ENCODE measurements around the gene PTPRN2. TPM values are rescaled to one million over a fixed set of nuclear protein-coding genes. Genes with fewer than 3 reads are reported as not detected.

The PTPRN2 gene
- total and polyA plus RNA-seq, 2 donors (not counting 3 experiments of a cell fraction or from before 2014, with no cell fraction given) = 0.62 to 0.88 TPM

DNA sequence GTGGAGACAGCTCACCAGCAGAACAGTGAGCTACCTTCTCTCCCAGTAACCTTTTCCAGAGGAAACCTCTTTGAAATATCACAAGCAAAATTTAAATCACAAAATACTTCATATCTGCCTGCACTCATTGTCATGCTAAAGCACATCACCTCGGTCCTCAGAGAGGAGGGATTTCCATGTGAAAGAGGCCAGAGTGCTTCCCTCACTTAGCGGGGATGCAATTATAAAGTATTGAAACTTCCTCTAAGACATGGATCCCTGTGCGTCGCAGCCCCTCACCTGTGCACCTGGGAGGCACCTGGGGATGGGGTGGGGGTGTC, 792.9 kb downstream of the PTPRN2 start:
- no TSS peak for BruUV-seq (replicated peaks)
- no peaks in the 10 kb centered on the region for H3K36me3 ChIP-seq (ENCODE audit: control insufficient read depth in 2 of 2, extremely low read depth in 1 of 2, insufficient read depth in 2 of 2, low read length in 2 of 2)
- TF ChIP-seq GATA2 (IDR thresholded peaks at IDR 0.05; ENCODE audit: insufficient read depth, insufficient read length, low read depth, low read length) (no peak), POLR2A (IDR thresholded peaks at IDR 0.05; ENCODE audit: low read depth, low read length) (no peak), MYC (IDR thresholded peaks at IDR 0.05; ENCODE audit: low read depth, low read length) (no peak), FOS (IDR thresholded peaks at IDR 0.05; ENCODE audit: borderline replicate concordance, insufficient read depth, low read length) (no peak), POLR2AphosphoS5 (IDR thresholded peaks at IDR 0.05; ENCODE audit: insufficient read depth, low read depth, low read length) (no peak), JUN (IDR thresholded peaks at IDR 0.05; ENCODE audit: borderline replicate concordance, insufficient read depth, insufficient read length, low read depth) (no peak), EZH2 (IDR thresholded peaks at IDR 0.05; ENCODE audit: borderline replicate concordance, low read depth, low read length, severe bottlenecking) (no peak)
- TF ChIP-seq, protein P1, sequence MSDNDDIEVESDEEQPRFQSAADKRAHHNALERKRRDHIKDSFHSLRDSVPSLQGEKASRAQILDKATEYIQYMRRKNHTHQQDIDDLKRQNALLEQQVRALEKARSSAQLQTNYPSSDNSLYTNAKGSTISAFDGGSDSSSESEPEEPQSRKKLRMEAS (IDR thresholded peaks at IDR 0.05; ENCODE audit: insufficient read depth, insufficient read length) = no peak
- TF ChIP-seq, protein P2, sequence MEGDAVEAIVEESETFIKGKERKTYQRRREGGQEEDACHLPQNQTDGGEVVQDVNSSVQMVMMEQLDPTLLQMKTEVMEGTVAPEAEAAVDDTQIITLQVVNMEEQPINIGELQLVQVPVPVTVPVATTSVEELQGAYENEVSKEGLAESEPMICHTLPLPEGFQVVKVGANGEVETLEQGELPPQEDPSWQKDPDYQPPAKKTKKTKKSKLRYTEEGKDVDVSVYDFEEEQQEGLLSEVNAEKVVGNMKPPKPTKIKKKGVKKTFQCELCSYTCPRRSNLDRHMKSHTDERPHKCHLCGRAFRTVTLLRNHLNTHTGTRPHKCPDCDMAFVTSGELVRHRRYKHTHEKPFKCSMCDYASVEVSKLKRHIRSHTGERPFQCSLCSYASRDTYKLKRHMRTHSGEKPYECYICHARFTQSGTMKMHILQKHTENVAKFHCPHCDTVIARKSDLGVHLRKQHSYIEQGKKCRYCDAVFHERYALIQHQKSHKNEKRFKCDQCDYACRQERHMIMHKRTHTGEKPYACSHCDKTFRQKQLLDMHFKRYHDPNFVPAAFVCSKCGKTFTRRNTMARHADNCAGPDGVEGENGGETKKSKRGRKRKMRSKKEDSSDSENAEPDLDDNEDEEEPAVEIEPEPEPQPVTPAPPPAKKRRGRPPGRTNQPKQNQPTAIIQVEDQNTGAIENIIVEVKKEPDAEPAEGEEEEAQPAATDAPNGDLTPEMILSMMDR (IDR thresholded peaks at IDR 0.05; ENCODE audit: extremely low read depth in 1 of 2, insufficient read depth in 1 of 2, low read depth in 1 of 2, low read length in 2 of 2) = no peak
- dilution Hi-C loops (cut with MboI; ENCODE audit: extremely low pct_ligation_motif_present, low sequenced_read_pairs) = no loop called here
- H3K4me1 ChIP-seq (ENCODE audit: control insufficient read depth, extremely low read depth, insufficient read depth, low read length) = no peaks in the 10 kb centered on the region
- no peak overlapping the region for H3K4me2 ChIP-seq (ENCODE audit: insufficient read depth, low read length)
- no peaks in the 10 kb centered on the region for H3K9me1 ChIP-seq (replicated peaks; ENCODE audit: control insufficient read depth, extremely low read depth, insufficient read depth, low read length)
- POLR2A ChIA-PET = no interaction called here
- H3K27ac ChIP-seq (ENCODE audit: insufficient read depth, low read depth, low read length) = no peak overlapping the region
- no peaks in the 10 kb centered on the region for H4K20me1 ChIP-seq (replicated peaks; ENCODE audit: control insufficient read depth, extremely low read depth, insufficient read depth, low read length)
- peaks cover 2% of the 10 kb centered on the region for H3K9me3 ChIP-seq (replicated peaks; ENCODE audit: control insufficient read depth, insufficient read depth, low read length)
- no peaks in the 10 kb centered on the region for H3K27me3 ChIP-seq (ENCODE audit: control insufficient read depth in 2 of 2, insufficient read depth in 2 of 2, low read length in 2 of 2)
- no peak for FAIRE-seq
- CTCF ChIA-PET = no interaction called here
- intact Hi-C loops (cut with micrococcal nuclease) = no loop called here
- H3K79me2 ChIP-seq (ENCODE audit: control insufficient read depth, insufficient read depth, low read length) = no peaks in the 10 kb centered on the region
- no peak overlapping the region for H3K4me3 ChIP-seq (replicated peaks in 1 of 3; ENCODE audit: insufficient read depth in 1 of 3, low read depth in 1 of 3, low read length in 3 of 3)
- H2AFZ ChIP-seq (ENCODE audit: low read depth, low read length) = no peak overlapping the region
- H3K9ac ChIP-seq (replicated peaks; ENCODE audit: extremely low read depth, insufficient read depth, low read length) = no peak overlapping the region
- no peak for DNase-seq (ENCODE audit: low read depth, low spot score)

Measured in endothelial cell of umbilical vein (primary cell).